ENCODE data around the gene OSBPL10. TPM values are rescaled to one million over a fixed set of nuclear protein-coding genes. Genes with fewer than 3 reads are reported as not detected.

Gene OSBPL10
- total and polyA plus RNA-seq, 2 of the 8 experiments (the other 6 are each of a cell fraction or from before 2014, with no cell fraction given): 26.2 to 86.7 TPM

GRCh38 chr3:31813197-31813596, 167.9 kb downstream of the OSBPL10 start:
- POLR2A ChIA-PET (ENCODE audit: partially characterized antibody): no interaction called here
- TF ChIP-seq SUZ12 (IDR thresholded peaks at IDR 0.05; ENCODE audit: low read length) (no peak), BRCA1 (IDR thresholded peaks at IDR 0.05; ENCODE audit: low read depth, low read length) (no peak), SAP30 (IDR thresholded peaks at IDR 0.05; ENCODE audit: insufficient read depth, insufficient replicate concordance, low read length) (no peak), TAF1 (IDR thresholded peaks at IDR 0.05; ENCODE audit: low read depth, low read length) (no peak), TAF7 (optimal IDR thresholded peaks at IDR 0.05; ENCODE audit: borderline replicate concordance, low read depth, low read length) (no peak), RXRA (IDR thresholded peaks at IDR 0.05; ENCODE audit: insufficient read depth, low read depth, low read length) (no peak), KDM5A (IDR thresholded peaks at IDR 0.05; ENCODE audit: low read length) (no peak), CREB1 (IDR thresholded peaks at IDR 0.05) (no peak), ATF3 (IDR thresholded peaks at IDR 0.05; ENCODE audit: insufficient read depth, low read depth, low read length) (no peak)

More at GRCh38 chr3:31813197-31813596, 167.9 kb downstream of the OSBPL10 start:
- H2BK12ac ChIP-seq (ENCODE audit: low read depth, low read length): no peak overlapping the region
- FAIRE-seq (no peak), DNase-seq (ENCODE audit: low read depth in 1 of 2, low spot score in 2 of 2) (no peak)
- H3K9me3 ChIP-seq (ENCODE audit: insufficient read depth in 2 of 2, low read depth in 1 of 2, low read length in 1 of 2): no peaks in the 10 kb centered on the region
- no peaks in the 10 kb centered on the region; a peak in 1 of 8 replicates for H3K36me3 ChIP-seq (ENCODE audit: control insufficient read depth in 2 of 4, insufficient read depth in 4 of 4, low read length in 3 of 4)
- no peak overlapping the region for H3K4ac ChIP-seq (replicated peaks; ENCODE audit: insufficient read length, low read depth, low read length)
- no peak overlapping the region for H3K27ac ChIP-seq (ENCODE audit: low read depth, low read length)
- no peak overlapping the region for H3K14ac ChIP-seq (ENCODE audit: insufficient read length)
- no peak overlapping the region for H4K91ac ChIP-seq (replicated peaks; ENCODE audit: insufficient read length, low read length)
- H3K9ac ChIP-seq (replicated peaks in 1 of 4; ENCODE audit: extremely low read depth in 1 of 4, low read depth in 3 of 4, low read length in 3 of 4): no peak overlapping the region
- no peak overlapping the region for H3K18ac ChIP-seq (ENCODE audit: extremely low read depth, low read length)
- no peak overlapping the region for H3K56ac ChIP-seq (replicated peaks; ENCODE audit: insufficient read length, low read depth, low read length)
- H3K79me2 ChIP-seq (ENCODE audit: control insufficient read depth in 1 of 2, insufficient read depth in 2 of 2, low read length in 2 of 2): peaks cover 0 to 32% of the 10 kb centered on the region in 2 experiments; a peak in 1 of 4 replicates
- H4K20me1 ChIP-seq (replicated peaks in 1 of 2; ENCODE audit: control insufficient read depth in 1 of 2, insufficient read depth in 2 of 2, low read length in 2 of 2): peaks cover 2 to 5% of the 10 kb centered on the region in 2 experiments
- CTCF ChIA-PET (ENCODE audit: partially characterized antibody): no interaction called here
- H4K5ac ChIP-seq (ENCODE audit: insufficient read length, low read depth, low read length): no peak overlapping the region
- no peak overlapping the region for H4K8ac ChIP-seq (ENCODE audit: extremely low read depth, insufficient read depth, low read length)
- H2BK5ac ChIP-seq (ENCODE audit: low read depth, low read length): no peak overlapping the region
- H3K23me2 ChIP-seq (ENCODE audit: low read depth, low read length): no peaks in the 10 kb centered on the region
- H3K4me2 ChIP-seq (ENCODE audit: insufficient read depth in 1 of 2, low read depth in 2 of 2, low read length in 2 of 2): no peak overlapping the region
- H3K4me3 ChIP-seq (ENCODE audit: extremely low read depth in 1 of 4, insufficient read depth in 2 of 4, low read depth in 3 of 4, low read length in 4 of 4): no peak overlapping the region
- H3K23ac ChIP-seq (ENCODE audit: insufficient read length): no peak overlapping the region
- H2BK20ac ChIP-seq (ENCODE audit: low read length): no peak overlapping the region
- H2BK120ac ChIP-seq (replicated peaks; ENCODE audit: low read depth, low read length): no peak overlapping the region
- H2AK5ac ChIP-seq (ENCODE audit: low read depth, low read length): no peak overlapping the region
- no peaks in the 10 kb centered on the region for H3K27me3 ChIP-seq (replicated peaks in 1 of 4; ENCODE audit: control insufficient read depth in 3 of 4, extremely low read depth in 1 of 4, insufficient read depth in 3 of 4, low read length in 3 of 4)
- H3K79me1 ChIP-seq (ENCODE audit: low read depth, low read length): peaks cover 2% of the 10 kb centered on the region; the same call in 1 of the 2 replicates
- H2AFZ ChIP-seq (ENCODE audit: low read length): no peak overlapping the region
- H2BK15ac ChIP-seq (ENCODE audit: low read length): no peak overlapping the region
- peaks cover 0 to 10% (median 2%) of the 10 kb centered on the region in 4 experiments; a peak in 3 of 7 replicates for H3K4me1 ChIP-seq (replicated peaks in 1 of 4; ENCODE audit: control insufficient read depth in 3 of 4, insufficient read depth in 4 of 4, low read length in 3 of 4)
